Measurements from ENCODE around the gene VTCN1. TPM values are rescaled to one million over a fixed set of nuclear protein-coding genes. Genes with fewer than 3 reads are reported as not detected.

The VTCN1 gene
- total RNA-seq, 2 experiments from 2014 or later, result not detected

DNA sequence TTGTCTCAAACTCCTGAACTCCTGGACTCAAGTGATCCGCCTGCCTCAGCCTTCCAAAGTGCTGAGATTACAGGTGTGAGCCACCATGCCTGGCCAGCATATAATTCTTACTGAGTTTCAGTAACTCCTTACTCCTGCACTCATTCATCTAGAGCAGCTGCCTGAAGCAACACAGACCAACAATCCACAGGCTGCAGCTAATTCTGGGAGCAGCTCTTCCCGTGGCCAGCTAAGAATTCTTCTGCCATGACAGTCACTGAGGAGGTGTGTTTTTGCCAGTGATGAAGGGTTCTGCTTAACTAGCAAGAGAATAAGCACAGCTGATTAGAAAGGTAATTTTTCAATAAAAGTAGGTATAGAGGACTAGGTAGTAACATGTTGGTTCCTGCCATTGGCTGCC lies 5.4 kb downstream of the VTCN1 start:
- no TSS peak for BruUV-seq (replicated peaks)
- intact Hi-C loops (cut with micrococcal nuclease; ENCODE audit: unreplicated experiment), result no loop called here
- ChIA-PET POLR2A (interaction anchor here (0.5 kb wide), 1 partner anchor 10 kb away, joined by 4 read pairs; no protein-coding TSS in a partner anchor), CTCF (ENCODE audit: unreplicated experiment) (no interaction called here)
- H4K20me1 ChIP-seq (ENCODE audit: insufficient read depth, low read length), result no peaks in the 10 kb centered on the region
- no peak overlapping the region for H2AFZ ChIP-seq (ENCODE audit: low read length)
- H3K4me2 ChIP-seq (ENCODE audit: low read length), result no peak overlapping the region
- no peaks in the 10 kb centered on the region for H3K36me3 ChIP-seq (ENCODE audit: insufficient read depth, low read length)
- no peak for DNase-seq (ENCODE audit: low spot score)
- H3K27ac ChIP-seq (ENCODE audit: low read depth, low read length, poor library complexity, severe bottlenecking), result no peak overlapping the region
- H3K4me3 ChIP-seq (ENCODE audit: low read depth, low read length, poor library complexity, severe bottlenecking), result no peak overlapping the region
- TF ChIP-seq, protein P1, sequence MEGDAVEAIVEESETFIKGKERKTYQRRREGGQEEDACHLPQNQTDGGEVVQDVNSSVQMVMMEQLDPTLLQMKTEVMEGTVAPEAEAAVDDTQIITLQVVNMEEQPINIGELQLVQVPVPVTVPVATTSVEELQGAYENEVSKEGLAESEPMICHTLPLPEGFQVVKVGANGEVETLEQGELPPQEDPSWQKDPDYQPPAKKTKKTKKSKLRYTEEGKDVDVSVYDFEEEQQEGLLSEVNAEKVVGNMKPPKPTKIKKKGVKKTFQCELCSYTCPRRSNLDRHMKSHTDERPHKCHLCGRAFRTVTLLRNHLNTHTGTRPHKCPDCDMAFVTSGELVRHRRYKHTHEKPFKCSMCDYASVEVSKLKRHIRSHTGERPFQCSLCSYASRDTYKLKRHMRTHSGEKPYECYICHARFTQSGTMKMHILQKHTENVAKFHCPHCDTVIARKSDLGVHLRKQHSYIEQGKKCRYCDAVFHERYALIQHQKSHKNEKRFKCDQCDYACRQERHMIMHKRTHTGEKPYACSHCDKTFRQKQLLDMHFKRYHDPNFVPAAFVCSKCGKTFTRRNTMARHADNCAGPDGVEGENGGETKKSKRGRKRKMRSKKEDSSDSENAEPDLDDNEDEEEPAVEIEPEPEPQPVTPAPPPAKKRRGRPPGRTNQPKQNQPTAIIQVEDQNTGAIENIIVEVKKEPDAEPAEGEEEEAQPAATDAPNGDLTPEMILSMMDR (conservative IDR thresholded peaks at IDR 0.05; ENCODE audit: low read length), result no peak
- no peak for TF ChIP-seq EZH2phosphoT487 (IDR thresholded peaks at IDR 0.05; ENCODE audit: borderline replicate concordance, low read depth, low read length)
- no peaks in the 10 kb centered on the region for H3K9me3 ChIP-seq (ENCODE audit: low read length)
- no peaks in the 10 kb centered on the region for H3K4me1 ChIP-seq (ENCODE audit: insufficient read depth, low read length, poor library complexity, severe bottlenecking)
- no peaks in the 10 kb centered on the region for H3K79me2 ChIP-seq (ENCODE audit: insufficient read depth, low read depth, low read length)
- no peaks in the 10 kb centered on the region for H3K9me2 ChIP-seq (ENCODE audit: insufficient read depth, low read length)

DNA sequence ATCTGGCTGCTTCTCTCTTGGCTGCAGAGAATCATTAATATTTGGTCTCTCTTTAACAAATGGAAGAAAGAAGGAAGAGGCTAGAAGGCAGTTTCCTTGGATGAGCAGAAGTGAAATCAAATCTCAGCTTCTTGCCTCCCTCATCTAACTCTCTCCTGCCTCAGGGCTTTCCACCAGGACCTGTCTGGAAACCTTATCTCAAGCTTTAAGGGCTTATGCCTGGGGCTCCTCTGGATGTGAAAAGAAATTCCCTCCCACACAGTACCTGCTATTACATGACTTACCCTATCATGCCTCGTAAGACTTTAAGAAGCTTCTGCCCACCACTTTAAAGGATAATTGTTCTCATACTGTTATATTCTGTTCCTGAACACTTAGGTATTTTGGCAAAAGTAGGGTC lies 8.9 kb downstream of the VTCN1 start:
- ChIA-PET CTCF (ENCODE audit: unreplicated experiment) (no interaction called here), POLR2A (interaction anchor here (0.7 kb wide), 1 partner anchor 13 kb away, joined by 3 read pairs; no protein-coding TSS in a partner anchor)
- no peak for TF ChIP-seq EZH2phosphoT487 (IDR thresholded peaks at IDR 0.05; ENCODE audit: borderline replicate concordance, low read depth, low read length)
- TF ChIP-seq, protein P1 (conservative IDR thresholded peaks at IDR 0.05; ENCODE audit: low read length), result no peak
- H3K36me3 ChIP-seq (ENCODE audit: insufficient read depth, low read length), result no peaks in the 10 kb centered on the region
- no peak overlapping the region for H3K4me3 ChIP-seq (ENCODE audit: low read depth, low read length, poor library complexity, severe bottlenecking)
- H3K4me1 ChIP-seq (ENCODE audit: insufficient read depth, low read length, poor library complexity, severe bottlenecking), result no peaks in the 10 kb centered on the region
- H3K9me2 ChIP-seq (ENCODE audit: insufficient read depth, low read length), result no peaks in the 10 kb centered on the region
- intact Hi-C loops (cut with micrococcal nuclease; ENCODE audit: unreplicated experiment), result no loop called here
- no peaks in the 10 kb centered on the region for H3K9me3 ChIP-seq (ENCODE audit: low read length)
- DNase-seq (ENCODE audit: low spot score), result no peak
- no peaks in the 10 kb centered on the region for H3K79me2 ChIP-seq (ENCODE audit: insufficient read depth, low read depth, low read length)
- H3K4me2 ChIP-seq (ENCODE audit: low read length), result no peak overlapping the region
- H4K20me1 ChIP-seq (ENCODE audit: insufficient read depth, low read length), result no peaks in the 10 kb centered on the region
- H3K27ac ChIP-seq (ENCODE audit: low read depth, low read length, poor library complexity, severe bottlenecking), result no peak overlapping the region
- no peak overlapping the region for H2AFZ ChIP-seq (ENCODE audit: low read length)
- BruUV-seq (replicated peaks), result no TSS peak

DNA sequence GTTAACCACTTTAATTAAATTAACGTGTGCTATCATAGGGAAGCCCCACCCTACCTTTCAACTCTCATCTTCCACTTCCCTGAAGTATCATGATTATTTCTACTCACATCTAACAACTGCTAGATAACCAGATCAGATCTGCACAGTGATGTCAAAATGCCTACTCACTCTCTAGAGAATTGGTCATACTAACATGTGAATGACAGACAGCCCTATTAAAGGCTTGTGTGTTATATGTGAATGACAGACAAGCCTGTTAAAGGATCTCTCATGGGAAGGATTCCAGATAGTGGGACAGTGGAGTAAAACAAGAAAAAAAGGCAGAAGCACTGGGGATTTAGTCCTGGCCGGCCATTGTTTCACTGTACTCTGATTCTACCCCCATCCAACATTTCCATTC lies 12.6 kb downstream of the VTCN1 start:
- BruUV-seq (replicated peaks), result no TSS peak
- no peaks in the 10 kb centered on the region for H3K9me3 ChIP-seq (ENCODE audit: low read length)
- H4K20me1 ChIP-seq (ENCODE audit: insufficient read depth, low read length), result no peaks in the 10 kb centered on the region
- no peaks in the 10 kb centered on the region for H3K9me2 ChIP-seq (ENCODE audit: insufficient read depth, low read length)
- POLR2A ChIA-PET, result no interaction called here
- no peak for DNase-seq (ENCODE audit: low spot score)
- no peak overlapping the region for H3K4me3 ChIP-seq (ENCODE audit: low read depth, low read length, poor library complexity, severe bottlenecking)
- no peak overlapping the region for H3K27ac ChIP-seq (ENCODE audit: low read depth, low read length, poor library complexity, severe bottlenecking)
- TF ChIP-seq EZH2phosphoT487 (IDR thresholded peaks at IDR 0.05; ENCODE audit: borderline replicate concordance, low read depth, low read length), result no peak
- TF ChIP-seq, protein P1 (conservative IDR thresholded peaks at IDR 0.05; ENCODE audit: low read length), result no peak
- H2AFZ ChIP-seq (ENCODE audit: low read length), result no peak overlapping the region
- no peaks in the 10 kb centered on the region for H3K4me1 ChIP-seq (ENCODE audit: insufficient read depth, low read length, poor library complexity, severe bottlenecking)
- intact Hi-C loops (cut with micrococcal nuclease; ENCODE audit: unreplicated experiment), result no loop called here
- H3K4me2 ChIP-seq (ENCODE audit: low read length), result no peak overlapping the region
- CTCF ChIA-PET (ENCODE audit: unreplicated experiment), result no interaction called here
- H3K36me3 ChIP-seq (ENCODE audit: insufficient read depth, low read length), result no peaks in the 10 kb centered on the region
- no peaks in the 10 kb centered on the region for H3K79me2 ChIP-seq (ENCODE audit: insufficient read depth, low read depth, low read length)
